ENCODE results near the gene CSNK1G1.

GRCh38 chr15:64161688-64162477 lies 194.1 kb downstream of the CSNK1G1 start:
- TF ChIP-seq CTCF (IDR thresholded peaks at IDR 0.05; ENCODE audit: low read depth, low read length, poor library complexity, severe bottlenecking) (no peak), EZH2phosphoT487 (IDR thresholded peaks at IDR 0.05; ENCODE audit: borderline replicate concordance, low read length) (no peak)
